NCI-H1092 treated with DMSO at 0.1 percent for 48 hours (cell line): Measurements from ENCODE around the gene SAMD7.

Source experiments
- DNase-seq: peaks from one replicate; lab custom pipeline; 2025; lab: John Stamatoyannopoulos, UW

SAMD7 gene

DNA sequence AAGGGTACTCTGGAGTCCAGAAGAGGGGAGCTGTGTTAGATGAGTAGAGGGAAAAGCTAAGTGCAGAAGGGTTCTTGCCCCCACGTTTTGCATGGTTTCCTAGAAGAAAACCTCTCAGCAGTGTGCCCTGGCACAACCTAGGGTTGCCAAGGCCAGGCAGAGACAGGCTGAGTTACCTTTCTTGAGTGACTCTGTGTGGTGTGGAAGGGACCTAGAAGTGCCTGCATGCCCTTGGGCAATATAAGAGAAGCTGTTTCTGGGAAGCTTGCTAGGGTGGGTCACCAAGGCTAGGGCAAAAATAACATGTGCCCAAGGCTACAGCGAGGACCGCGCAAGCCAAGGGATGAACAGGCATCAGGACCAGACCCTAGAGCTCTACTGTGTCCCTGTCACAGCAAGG, 3.4 kb upstream of the SAMD7 start:
- no peak for DNase-seq

- DNase-seq: no peak
Observed at GRCh38 chr3:169913323-169913722, 2.0 kb downstream of the SAMD7 start.

DNA sequence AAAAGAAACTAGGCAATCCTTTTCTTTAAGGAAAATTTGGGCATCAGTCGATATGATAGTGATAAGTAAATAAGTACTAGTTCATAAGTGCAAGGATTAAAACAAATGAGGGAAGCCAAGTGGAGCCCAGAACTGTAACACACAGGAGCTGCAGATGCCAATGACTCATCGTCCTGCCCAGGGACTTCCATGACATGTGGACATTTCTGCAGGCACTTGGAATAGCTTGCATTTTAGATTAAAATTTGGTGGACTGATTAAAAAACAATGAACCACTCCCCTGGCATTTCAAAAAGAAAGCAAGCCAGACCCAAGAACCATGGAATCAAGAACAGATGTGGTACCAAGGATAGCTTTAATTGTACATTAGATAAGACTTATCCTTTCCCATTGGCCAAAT, 2.9 kb downstream of the SAMD7 start:
- no peak for DNase-seq

- DNase-seq: peak; percentile 94
Observed at GRCh38 chr3:169923189-169923588, 11.8 kb downstream of the SAMD7 start.

GRCh38 chr3:169923831-169924230, 12.5 kb downstream of the SAMD7 start:
- DNase-seq: no peak

- DNase-seq: no peak
Observed at GRCh38 chr3:169929830-169930519, 18.6 kb downstream of the SAMD7 start.

DNA sequence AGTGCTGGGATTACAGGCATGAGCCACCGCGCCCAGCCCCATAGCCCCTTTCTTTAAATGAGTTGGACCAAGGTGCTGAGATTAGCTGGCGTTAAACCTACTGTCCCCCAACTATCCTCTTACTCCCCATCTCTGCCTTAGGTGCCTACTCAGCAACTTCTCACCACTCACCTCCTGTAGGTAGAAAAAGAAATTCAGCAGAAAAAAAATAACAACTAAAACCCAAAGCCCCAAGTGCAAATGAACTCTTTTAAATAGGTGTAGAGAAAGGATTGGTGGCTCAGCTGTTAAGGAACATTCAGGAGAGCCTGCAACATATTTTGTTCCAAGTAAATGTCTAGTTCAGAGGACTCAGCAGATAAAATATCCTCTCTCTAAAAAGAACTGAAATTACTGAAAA, 19.5 kb downstream of the SAMD7 start:
- no peak for DNase-seq

DNA sequence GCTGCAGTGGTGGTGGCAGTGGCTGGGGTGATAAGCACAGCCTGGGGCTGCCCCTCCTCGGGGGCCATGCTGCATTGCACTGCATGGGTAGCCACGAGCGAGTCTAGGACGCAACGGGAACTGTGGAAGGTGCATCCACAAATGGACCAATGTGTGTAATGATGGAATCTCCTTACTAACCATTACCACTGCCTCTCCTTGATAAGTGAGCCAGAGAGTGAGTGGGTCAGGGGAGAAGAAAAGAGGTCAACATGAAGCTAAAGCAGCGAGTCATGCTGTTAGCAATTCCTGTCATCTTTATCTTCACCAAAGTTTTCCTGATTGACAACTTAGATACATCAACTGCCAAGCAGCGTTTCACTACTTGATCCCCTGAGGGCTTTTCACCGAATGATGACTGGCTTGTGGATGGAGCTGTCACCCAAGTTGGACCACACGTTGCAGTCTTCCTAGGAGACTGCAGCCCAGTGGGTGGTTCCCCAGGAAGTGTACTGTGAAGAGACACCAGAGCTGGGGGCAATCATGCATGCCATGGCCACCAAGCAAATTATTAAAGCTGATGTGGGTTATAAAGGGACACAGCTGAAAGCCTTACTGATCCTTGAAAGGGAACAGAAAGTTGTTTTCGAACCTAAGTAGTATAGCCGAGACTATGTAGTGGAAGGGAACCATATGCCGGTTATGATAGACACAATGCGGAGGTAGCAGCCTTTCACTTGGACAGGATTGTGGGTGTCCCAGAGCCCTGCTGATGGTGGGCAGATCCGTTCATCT, 20.6 kb downstream of the SAMD7 start:
- no peak for DNase-seq

GRCh38 chr3:169939320-169939719, 27.9 kb downstream of the SAMD7 start:
- no peak for DNase-seq

DNA sequence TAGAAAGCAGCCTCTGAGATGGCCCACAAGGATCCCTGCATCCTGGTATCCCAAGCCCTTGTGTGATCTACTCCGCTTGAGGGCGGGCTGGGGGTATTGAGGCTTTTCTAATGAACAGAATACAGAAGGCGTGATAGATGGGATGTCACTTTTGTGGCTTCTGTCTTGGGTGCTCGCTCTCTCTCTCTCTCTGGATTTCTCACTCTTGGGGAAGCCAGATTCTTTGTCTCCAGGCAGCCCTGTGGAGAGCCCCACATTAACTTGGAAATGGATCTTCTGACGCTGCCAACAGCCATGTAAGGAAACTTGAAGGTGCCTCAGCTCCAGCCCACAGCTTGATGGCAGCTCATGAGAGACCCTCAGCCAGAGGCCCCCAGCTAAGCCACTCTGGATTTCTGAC, 28.4 kb downstream of the SAMD7 start:
- DNase-seq: no peak

- no peak for DNase-seq
Observed at GRCh38 chr3:169940470-169941181, 29.3 kb downstream of the SAMD7 start.

DNA sequence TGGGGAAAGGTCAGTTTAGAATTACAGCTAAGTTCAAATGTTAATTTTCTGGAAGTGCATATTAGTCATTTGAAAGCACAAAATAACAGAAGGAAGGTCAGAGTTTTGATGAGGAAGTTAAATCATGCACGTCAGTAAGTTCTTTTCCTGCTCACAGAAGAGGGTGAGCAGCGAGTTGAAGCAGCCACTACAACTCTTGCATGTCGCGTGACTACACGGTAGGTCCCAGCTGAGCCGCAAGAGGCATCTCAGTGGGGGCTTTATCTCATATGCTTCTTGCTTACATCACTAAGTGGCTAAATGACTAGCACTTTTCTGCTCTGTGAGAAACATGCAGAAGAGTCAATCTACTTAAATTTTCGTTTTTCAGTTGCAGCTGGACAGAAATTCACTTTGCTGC, 33.9 kb downstream of the SAMD7 start:
- DNase-seq: no peak

GRCh38 chr3:169946336-169946735, 35.0 kb downstream of the SAMD7 start:
- DNase-seq: no peak

- no peak for DNase-seq
Observed at GRCh38 chr3:169948559-169949448, 37.4 kb downstream of the SAMD7 start.

GRCh38 chr3:169952045-169952444, 40.7 kb downstream of the SAMD7 start:
- DNase-seq: no peak

DNA sequence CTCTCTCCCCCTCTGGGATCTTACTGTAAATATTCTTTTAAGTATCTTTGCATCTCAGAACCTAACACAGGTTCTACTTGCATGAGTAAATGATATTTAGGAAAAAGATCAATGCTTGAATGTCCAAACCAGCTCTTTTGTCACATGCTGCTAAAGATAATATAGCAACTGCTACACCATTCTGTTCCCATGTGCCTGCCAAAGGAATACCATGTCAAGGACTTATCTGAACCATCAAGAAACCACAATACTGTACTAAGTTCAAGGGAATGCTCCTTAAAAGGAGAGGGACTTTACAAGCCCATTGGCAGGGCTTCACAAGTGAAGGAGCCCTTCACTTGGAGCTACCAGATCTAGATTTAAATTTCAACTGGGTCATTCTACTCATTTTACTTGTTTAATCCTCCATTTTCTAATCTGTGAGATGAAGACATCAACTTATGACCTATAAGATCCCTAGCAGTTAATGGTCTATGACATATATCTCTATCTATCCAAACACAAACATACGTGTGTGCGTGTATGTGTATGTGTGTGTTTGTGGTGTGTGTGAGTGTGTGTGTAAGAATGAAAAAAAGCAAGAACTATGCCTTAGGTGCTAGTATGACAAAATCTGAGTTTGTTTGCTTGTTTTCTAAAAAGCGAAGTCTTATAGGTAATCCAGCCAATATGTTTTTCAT, 42.2 kb downstream of the SAMD7 start:
- no peak for DNase-seq

- no peak for DNase-seq
Observed at GRCh38 chr3:169954142-169954756, 42.9 kb downstream of the SAMD7 start.

DNA sequence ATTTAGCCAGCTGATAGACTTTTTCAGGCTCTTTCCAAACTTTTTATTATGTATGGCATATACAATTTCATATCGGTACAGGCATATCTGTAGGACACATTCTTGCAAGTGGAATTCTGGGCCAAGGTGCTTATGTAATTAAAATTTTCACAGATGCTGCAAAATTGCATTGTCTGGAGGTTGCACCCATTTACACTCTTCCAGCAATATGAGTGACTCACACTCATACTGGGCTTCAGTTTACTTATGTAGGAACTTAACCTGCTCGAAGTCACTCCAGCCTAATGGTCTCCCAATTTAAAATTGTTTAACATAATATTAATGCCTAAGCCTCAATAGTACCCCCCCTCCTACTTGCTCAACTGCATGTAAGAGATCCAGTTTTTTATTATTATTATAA, 44.0 kb downstream of the SAMD7 start:
- no peak for DNase-seq

- no peak for DNase-seq
Observed at GRCh38 chr3:169964176-169964575, 52.8 kb downstream of the SAMD7 start.

- no peak for DNase-seq
Observed at GRCh38 chr3:169965562-169966427, 54.4 kb downstream of the SAMD7 start.
